GM10248 (cell line): ENCODE data around the gene ELAVL1.

Source experiments
- CTCF ChIA-PET: fragments of 300-600 bp; sonication (Branson Sonifier 250); formaldehyde crosslinking; extraction: SDS; loops from one replicate; lab custom pipeline; 2021; ENCODE audit warnings: antibody characterized with exemption; lab: Yijun Ruan, JAX
- POLR2A ChIA-PET: fragments of 350-650 bp; sonication (Branson Sonifier 250); formaldehyde crosslinking; extraction: SDS; loops from one replicate; lab custom pipeline; 2020; ENCODE audit warnings: antibody characterized with exemption; lab: Yijun Ruan, JAX
- DNase-seq: peaks from one replicate; pipeline ENCODE4 v3.0.0; 2012; ENCODE audit errors: extremely low spot score
- TF ChIP-seq, protein P1 (sequence below): IDR thresholded peaks from 2 replicates; pipeline ENCODE4 v1.5.1; 2012; ENCODE audit warnings: mild to moderate bottlenecking, low read depth; ENCODE audit errors: extremely low read depth, missing control alignments, control extremely low read depth

Gene ELAVL1

GRCh38 chr19:7924651-7925170, 80.7 kb downstream of the ELAVL1 start:
- TF ChIP-seq, protein P1, sequence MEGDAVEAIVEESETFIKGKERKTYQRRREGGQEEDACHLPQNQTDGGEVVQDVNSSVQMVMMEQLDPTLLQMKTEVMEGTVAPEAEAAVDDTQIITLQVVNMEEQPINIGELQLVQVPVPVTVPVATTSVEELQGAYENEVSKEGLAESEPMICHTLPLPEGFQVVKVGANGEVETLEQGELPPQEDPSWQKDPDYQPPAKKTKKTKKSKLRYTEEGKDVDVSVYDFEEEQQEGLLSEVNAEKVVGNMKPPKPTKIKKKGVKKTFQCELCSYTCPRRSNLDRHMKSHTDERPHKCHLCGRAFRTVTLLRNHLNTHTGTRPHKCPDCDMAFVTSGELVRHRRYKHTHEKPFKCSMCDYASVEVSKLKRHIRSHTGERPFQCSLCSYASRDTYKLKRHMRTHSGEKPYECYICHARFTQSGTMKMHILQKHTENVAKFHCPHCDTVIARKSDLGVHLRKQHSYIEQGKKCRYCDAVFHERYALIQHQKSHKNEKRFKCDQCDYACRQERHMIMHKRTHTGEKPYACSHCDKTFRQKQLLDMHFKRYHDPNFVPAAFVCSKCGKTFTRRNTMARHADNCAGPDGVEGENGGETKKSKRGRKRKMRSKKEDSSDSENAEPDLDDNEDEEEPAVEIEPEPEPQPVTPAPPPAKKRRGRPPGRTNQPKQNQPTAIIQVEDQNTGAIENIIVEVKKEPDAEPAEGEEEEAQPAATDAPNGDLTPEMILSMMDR, result no peak
- DNase-seq, result no peak
- POLR2A ChIA-PET, result interaction anchor here (0.7 kb wide), 1 partner anchor 19 kb away, joined by 7 read pairs; no protein-coding TSS in a partner anchor
- CTCF ChIA-PET, result interaction anchor here (1.5 to 2.8 kb wide), 5 partner anchors 19 to 356 kb away, joined by 5 to 8 read pairs (median 5); partner anchors contain the start of gene TIMM44

DNA sequence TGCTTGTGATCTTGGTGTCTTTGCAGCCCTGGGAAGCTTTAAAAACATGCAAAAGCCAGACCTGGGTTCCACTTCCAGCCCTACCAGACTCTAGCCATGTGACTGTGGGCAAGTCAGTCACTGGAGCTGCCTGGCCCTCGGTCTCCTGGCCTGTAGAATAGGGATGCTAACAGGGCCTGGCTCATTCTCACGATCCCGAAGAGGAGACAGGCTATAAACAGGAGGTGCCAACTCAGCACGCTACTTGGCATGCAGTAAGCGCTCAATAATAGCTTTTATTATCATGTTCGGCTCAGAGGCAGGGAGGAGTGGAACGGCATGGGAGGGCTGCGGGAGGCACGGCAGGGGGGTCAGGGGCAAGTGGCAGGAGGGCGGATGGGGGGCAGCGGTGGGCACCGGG, 81.2 kb downstream of the ELAVL1 start:
- TF ChIP-seq, protein P1, result no peak
- ChIA-PET POLR2A (interaction anchor here (0.7 kb wide), 1 partner anchor 20 kb away, joined by 7 read pairs; no protein-coding TSS in a partner anchor), CTCF (interaction anchor here (1.3 to 2.8 kb wide), 7 partner anchors 16 to 356 kb away, joined by 3 to 8 read pairs (median 5); partner anchors contain the start of genes MAP2K7 and TIMM44)
- no peak for DNase-seq

DNA sequence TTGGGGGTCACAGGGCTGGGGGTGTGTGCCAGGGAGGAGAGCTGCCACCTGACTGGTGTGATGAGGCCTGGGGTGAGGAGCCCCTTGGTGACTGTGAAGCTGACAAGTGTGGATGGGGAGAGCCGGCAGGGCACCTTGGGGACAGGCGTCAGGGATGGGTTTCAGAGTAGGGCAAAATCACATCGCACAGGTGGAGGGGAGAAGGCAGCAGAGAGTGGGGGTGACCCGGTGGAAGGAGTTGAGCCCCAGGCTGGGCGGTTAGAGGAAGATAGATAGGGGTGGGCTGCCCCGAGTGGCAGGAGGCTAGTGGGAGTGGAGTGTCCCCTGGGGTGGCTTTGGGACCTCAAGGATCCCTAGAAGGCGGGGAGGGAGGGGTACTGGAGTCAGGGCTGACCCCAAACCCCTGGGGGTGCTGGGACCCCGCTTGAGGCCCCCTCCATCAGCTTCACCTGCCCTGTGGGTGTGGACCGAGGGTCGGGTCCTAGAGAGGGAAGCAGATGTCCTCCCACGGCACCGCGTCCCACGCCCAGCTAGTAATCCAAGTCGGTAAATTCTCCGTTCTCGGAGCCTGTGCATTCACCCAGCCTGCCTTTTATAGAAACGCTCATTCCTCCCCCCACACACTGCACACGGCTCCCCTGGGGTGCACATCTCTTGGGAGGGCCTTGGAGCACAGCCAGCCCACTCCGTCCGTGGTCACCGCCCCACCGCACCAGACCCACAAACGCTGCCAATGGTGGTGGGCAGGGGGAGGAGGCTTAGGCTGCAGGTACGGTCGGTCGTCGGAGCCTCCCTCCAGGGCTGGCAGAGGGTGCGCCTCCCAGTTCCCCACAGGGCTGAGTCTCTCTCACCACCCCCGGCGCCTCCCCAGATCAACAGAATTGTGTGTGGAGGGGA, 81.9 kb downstream of the ELAVL1 start:
- ChIA-PET CTCF (interaction anchor here (0.8 to 2.8 kb wide), 8 partner anchors 17 to 355 kb away, joined by 3 to 8 read pairs (median 5); partner anchors contain the start of genes MAP2K7 and TIMM44), POLR2A (interaction anchor here (0.7 kb wide), 1 partner anchor 20 kb away, joined by 7 read pairs; no protein-coding TSS in a partner anchor)
- TF ChIP-seq, protein P1, result no peak
- DNase-seq, result no peak

- POLR2A ChIA-PET, result no interaction called here
- DNase-seq, result no peak
- TF ChIP-seq, protein P1, result no peak
- CTCF ChIA-PET, result interaction anchor here (0.8 to 3.4 kb wide), 4 partner anchors 22 to 354 kb away, joined by 3 to 16 read pairs (median 6); no protein-coding TSS in a partner anchor
Observed at GRCh38 chr19:7922836-7923195, 82.6 kb downstream of the ELAVL1 start.

- CTCF ChIA-PET, result interaction anchor here (0.8 to 3.4 kb wide), 11 partner anchors 15 to 354 kb away, joined by 3 to 17 read pairs (median 5); partner anchors contain the start of genes MAP2K7, TIMM44 and TRAPPC5
- TF ChIP-seq, protein P1, result no peak
- POLR2A ChIA-PET, result interaction anchor here (2.3 to 2.9 kb wide), 2 partner anchors 19 to 22 kb away, joined by 11 to 18 read pairs; partner anchors contain the start of genes MAP2K7 and TIMM44
- DNase-seq, result no peak
Observed at GRCh38 chr19:7921967-7922835, 83.2 kb downstream of the ELAVL1 start.
